ENCODE measurements around the gene GABRR1.

GABRR1 gene

DNA sequence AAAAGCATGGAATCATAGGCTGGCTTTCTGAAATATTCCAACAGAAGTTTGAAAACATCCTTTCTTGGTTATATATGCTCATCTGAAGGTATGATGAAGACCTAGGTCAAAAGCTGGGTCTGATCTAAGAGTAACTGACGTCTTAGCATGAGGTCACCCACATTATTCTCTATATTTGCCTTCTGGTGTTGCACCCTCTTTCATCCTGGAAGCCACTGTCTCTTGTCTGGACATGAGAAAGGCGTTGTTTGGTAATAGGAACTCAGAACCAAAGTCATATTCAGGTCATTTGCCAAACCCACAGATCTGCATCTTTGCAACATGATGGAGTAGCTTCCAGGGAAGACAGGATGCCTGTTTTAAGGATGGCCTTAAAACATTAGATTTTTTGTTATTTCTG lies 17.6 kb downstream of the GABRR1 start:
- CTCF ChIA-PET, result interaction anchor here (1.2 kb wide), 1 partner anchor 12 kb away, joined by 3 read pairs; no protein-coding TSS in a partner anchor
- POLR2A ChIA-PET, result no interaction called here
- TF ChIP-seq, protein P1, sequence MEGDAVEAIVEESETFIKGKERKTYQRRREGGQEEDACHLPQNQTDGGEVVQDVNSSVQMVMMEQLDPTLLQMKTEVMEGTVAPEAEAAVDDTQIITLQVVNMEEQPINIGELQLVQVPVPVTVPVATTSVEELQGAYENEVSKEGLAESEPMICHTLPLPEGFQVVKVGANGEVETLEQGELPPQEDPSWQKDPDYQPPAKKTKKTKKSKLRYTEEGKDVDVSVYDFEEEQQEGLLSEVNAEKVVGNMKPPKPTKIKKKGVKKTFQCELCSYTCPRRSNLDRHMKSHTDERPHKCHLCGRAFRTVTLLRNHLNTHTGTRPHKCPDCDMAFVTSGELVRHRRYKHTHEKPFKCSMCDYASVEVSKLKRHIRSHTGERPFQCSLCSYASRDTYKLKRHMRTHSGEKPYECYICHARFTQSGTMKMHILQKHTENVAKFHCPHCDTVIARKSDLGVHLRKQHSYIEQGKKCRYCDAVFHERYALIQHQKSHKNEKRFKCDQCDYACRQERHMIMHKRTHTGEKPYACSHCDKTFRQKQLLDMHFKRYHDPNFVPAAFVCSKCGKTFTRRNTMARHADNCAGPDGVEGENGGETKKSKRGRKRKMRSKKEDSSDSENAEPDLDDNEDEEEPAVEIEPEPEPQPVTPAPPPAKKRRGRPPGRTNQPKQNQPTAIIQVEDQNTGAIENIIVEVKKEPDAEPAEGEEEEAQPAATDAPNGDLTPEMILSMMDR (IDR thresholded peaks at IDR 0.05; ENCODE audit: control extremely low read depth, extremely low read depth, low read depth, missing control alignments), result no peak
- DNase-seq (ENCODE audit: extremely low spot score), result no peak

DNA sequence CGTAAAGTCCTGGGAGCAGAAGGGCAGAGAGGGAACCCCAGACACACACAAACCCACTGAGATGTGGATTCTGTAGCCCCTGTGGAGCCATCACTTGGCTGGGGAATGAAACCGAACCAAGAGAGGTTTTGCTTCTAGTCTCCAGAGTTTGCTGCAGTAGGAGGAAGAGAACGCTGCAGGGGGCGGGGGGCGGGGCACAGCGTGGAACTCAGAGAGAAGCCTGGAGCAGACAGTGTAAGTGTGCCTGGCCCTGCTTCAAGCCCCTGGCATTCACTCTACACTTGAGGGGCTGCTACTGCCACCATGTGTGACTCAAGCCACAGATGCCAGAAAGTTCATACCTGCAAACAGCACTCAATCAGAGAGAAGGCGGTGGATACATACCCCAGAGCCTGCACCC lies 18.9 kb downstream of the GABRR1 start:
- POLR2A ChIA-PET, result no interaction called here
- TF ChIP-seq, protein P1 (IDR thresholded peaks at IDR 0.05; ENCODE audit: control extremely low read depth, extremely low read depth, low read depth, missing control alignments), result no peak
- DNase-seq (ENCODE audit: extremely low spot score), result no peak
- CTCF ChIA-PET, result no interaction called here

DNA sequence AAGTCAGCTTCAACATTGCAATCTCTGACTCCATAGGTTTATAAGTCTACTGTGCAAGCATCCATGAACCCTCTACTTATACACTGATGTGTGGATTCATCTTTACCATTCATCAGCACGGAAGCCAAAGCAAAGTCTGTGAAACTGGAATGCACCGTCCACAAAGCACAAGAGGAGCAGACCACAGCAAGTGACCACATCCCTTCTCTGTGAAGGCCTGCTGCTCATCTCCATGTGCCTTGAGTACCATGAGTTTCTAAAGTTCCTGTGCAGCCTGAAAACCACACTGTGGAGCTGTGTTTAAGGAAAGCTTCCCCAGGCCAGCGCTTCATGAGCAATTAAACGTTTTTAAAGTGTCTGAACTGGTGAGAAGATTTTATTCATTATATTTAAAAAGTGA lies 20.0 kb downstream of the GABRR1 start:
- TF ChIP-seq, protein P1 (IDR thresholded peaks at IDR 0.05; ENCODE audit: control extremely low read depth, extremely low read depth, low read depth, missing control alignments), result no peak
- no peak for DNase-seq (ENCODE audit: extremely low spot score)
- ChIA-PET POLR2A (no interaction called here), CTCF (no interaction called here)

DNA sequence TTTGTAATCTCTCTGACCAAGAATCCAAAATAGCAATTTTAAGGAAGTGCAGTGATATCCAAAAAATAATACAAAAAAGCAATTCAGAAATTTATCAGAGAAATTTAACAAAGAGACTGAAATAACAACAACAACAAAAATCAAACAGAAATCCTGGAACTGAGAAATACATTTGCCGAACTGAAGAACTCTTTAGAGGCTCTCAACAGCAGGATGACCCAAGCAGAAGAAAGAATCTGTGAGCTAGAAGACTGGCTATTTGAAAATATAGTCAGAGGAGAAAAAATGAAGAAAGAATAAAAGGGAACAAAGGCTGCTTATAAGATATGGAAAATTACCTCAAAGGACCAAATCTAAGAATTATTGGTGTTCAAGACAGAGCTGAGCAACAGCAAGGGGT lies 22.6 kb downstream of the GABRR1 start:
- ChIA-PET POLR2A (no interaction called here), CTCF (interaction anchor here (1.3 kb wide), 1 partner anchor 42 kb away, joined by 4 read pairs; no protein-coding TSS in a partner anchor)
- DNase-seq (ENCODE audit: extremely low spot score), result no peak
- TF ChIP-seq, protein P1 (IDR thresholded peaks at IDR 0.05; ENCODE audit: control extremely low read depth, extremely low read depth, low read depth, missing control alignments), result no peak

DNA sequence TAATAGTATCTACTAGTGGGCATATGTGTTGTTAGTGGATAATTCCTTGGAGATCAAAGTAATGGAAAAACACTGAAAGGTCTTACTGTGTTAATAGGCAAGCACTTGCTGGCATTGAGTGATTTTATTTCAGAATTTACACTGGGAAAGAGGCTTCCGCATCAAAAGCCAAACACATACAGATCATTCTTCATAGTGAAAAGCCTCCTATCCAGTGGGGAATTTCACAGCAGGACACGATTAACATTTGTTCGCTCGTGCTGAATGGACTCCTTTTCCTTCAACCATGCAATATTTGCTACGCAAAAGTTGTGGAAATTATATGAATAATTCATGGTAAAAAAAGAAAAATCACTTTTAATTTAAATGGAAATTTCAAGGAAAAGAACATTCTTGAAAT lies 26.4 kb downstream of the GABRR1 start:
- no peak for DNase-seq (ENCODE audit: extremely low spot score)
- ChIA-PET CTCF (interaction anchor here (1.1 to 1.6 kb wide), 3 partner anchors 10 to 17 kb away, joined by 3 to 4 read pairs (median 3); no protein-coding TSS in a partner anchor), POLR2A (no interaction called here)
- TF ChIP-seq, protein P1 (IDR thresholded peaks at IDR 0.05; ENCODE audit: control extremely low read depth, extremely low read depth, low read depth, missing control alignments), result no peak

DNA sequence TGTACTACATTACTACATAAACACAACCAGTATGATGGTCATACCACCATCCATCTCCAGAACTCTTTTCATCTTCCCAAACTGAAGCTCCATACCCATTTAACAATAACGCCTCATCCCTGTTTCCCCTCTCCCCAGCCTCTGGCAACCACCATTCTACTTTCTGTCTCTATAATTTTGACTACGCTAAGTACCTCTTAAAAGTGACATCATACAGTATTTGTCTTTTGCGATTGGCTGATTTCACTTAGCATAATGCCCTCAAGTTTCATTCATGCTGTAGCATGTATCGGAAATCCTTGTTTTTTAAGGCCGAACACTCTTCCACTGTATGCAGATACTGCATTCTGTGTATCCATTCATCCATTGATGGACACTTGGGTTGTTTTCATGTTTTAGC lies 29.7 kb downstream of the GABRR1 start:
- ChIA-PET POLR2A (no interaction called here), CTCF (no interaction called here)
- DNase-seq (ENCODE audit: extremely low spot score), result no peak
- TF ChIP-seq, protein P1 (IDR thresholded peaks at IDR 0.05; ENCODE audit: control extremely low read depth, extremely low read depth, low read depth, missing control alignments), result no peak

DNA sequence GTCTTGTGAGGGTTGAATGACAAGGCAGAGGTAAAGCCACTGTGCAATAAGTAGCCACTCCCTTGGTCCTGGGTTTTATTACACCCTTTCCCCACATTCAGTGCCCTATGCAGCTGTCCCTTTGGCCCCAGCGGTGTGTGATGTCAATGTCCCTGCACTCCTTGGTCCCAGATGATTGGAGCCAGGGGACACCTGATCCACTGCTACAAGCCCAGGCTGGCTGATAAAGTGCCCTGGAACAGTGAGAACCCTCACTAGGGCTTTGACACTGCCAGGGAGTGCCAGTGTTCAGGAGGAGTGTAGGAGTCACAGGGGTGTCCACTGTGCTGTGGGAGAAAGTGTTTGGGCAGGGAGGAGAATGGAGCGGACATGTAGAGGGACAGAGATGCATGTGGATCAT lies 30.4 kb downstream of the GABRR1 start:
- CTCF ChIA-PET, result interaction anchor here (1.0 kb wide), 1 partner anchor 9 kb away, joined by 3 read pairs; no protein-coding TSS in a partner anchor
- TF ChIP-seq, protein P1 (IDR thresholded peaks at IDR 0.05; ENCODE audit: control extremely low read depth, extremely low read depth, low read depth, missing control alignments), result no peak
- no peak for DNase-seq (ENCODE audit: extremely low spot score)
- POLR2A ChIA-PET, result no interaction called here
